ENCODE data around the gene ENC1. TPM values are rescaled to one million over a fixed set of nuclear protein-coding genes. Genes with fewer than 3 reads are reported as not detected.

ENC1 gene
- total RNA-seq, 4 donors from 2014 or later = 3.4 to 7.8 (median 4.5) TPM

DNA sequence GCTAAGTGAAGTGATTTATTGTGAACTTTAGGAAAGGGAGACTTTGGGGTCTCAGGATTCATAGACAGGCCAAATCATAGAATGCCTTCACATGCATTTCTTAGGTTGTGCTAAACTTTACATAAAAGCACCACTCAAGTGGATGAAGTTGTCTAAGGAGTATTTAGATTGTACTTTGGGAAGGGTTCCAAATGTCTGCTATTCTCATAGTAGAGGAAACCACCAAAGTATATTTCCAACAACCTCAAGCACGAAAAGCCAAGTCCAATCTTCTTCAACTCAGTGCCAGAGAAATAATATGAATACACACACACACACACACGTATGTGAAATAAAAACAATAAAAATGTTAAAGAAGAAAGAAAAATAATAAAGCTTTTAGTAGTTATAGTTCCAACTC, 41.8 kb downstream of the ENC1 start:
- TF ChIP-seq POLR2A (IDR thresholded peaks at IDR 0.05) = no peak
- TF ChIP-seq, protein P1, sequence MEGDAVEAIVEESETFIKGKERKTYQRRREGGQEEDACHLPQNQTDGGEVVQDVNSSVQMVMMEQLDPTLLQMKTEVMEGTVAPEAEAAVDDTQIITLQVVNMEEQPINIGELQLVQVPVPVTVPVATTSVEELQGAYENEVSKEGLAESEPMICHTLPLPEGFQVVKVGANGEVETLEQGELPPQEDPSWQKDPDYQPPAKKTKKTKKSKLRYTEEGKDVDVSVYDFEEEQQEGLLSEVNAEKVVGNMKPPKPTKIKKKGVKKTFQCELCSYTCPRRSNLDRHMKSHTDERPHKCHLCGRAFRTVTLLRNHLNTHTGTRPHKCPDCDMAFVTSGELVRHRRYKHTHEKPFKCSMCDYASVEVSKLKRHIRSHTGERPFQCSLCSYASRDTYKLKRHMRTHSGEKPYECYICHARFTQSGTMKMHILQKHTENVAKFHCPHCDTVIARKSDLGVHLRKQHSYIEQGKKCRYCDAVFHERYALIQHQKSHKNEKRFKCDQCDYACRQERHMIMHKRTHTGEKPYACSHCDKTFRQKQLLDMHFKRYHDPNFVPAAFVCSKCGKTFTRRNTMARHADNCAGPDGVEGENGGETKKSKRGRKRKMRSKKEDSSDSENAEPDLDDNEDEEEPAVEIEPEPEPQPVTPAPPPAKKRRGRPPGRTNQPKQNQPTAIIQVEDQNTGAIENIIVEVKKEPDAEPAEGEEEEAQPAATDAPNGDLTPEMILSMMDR (IDR thresholded peaks at IDR 0.05) = no peak
- DNase-seq = no peak
- H3K27me3 ChIP-seq = no peaks in the 10 kb centered on the region
- H3K9me3 ChIP-seq = no peaks in the 10 kb centered on the region
- no peak overlapping the region for H3K27ac ChIP-seq
- no peaks in the 10 kb centered on the region for H3K36me3 ChIP-seq
- intact Hi-C loops (cut with DNase I) = no loop called here
- H3K4me3 ChIP-seq (replicated peaks in 1 of 3) = no peak overlapping the region
- WGBS, 2 donors = 26 to 27% methylated on average over 2 of the region's 2 CpGs
- H3K4me1 ChIP-seq = peaks cover 3 to 5% of the 10 kb centered on the region in 2 donors

DNA sequence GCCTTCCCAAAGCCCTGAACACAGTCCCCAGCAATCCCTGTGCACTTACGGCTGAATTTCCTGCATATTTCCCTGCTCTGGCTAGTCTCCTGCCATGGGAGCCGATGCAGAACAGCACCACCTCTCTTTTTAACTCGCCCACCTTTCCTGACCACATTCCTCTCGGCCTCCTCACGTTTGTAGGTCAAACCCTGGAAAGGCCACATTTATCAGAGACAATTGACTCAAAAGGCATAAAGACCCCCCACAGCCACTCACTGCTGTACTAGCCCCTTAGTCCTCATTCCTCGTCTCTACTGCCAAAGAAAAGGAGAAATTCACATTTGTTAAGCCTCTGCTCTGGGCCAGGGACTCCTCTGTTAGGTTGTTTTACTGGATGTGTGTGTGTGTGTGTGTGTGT, 43.6 kb downstream of the ENC1 start:
- no peak for DNase-seq
- WGBS, 2 donors = 86 to 91% methylated on average over 6 of the region's 6 CpGs
- Histone ChIP-seq H3K9me3 (no peaks in the 10 kb centered on the region), H3K27ac (no peak overlapping the region), H3K27me3 (no peaks in the 10 kb centered on the region), H3K36me3 (no peaks in the 10 kb centered on the region), H3K4me1 (peaks cover 3 to 5% of the 10 kb centered on the region in 2 donors), H3K4me3 (replicated peaks in 1 of 3) (no peak overlapping the region)
- intact Hi-C loops (cut with DNase I) = no loop called here
- TF ChIP-seq POLR2A (IDR thresholded peaks at IDR 0.05) = no peak
- TF ChIP-seq, protein P1 (IDR thresholded peaks at IDR 0.05) = no peak

GRCh38 chr5:74595143-74595925, 45.2 kb downstream of the ENC1 start:
- intact Hi-C loops (cut with DNase I) = no loop called here

GRCh38 chr5:74594137-74595040, 46.1 kb downstream of the ENC1 start:
- Histone ChIP-seq H3K27me3 (no peaks in the 10 kb centered on the region), H3K27ac (no peak overlapping the region), H3K4me1 (peaks cover 3 to 4% of the 10 kb centered on the region in 2 donors), H3K4me3 (replicated peaks in 1 of 3) (no peak overlapping the region), H3K36me3 (no peaks in the 10 kb centered on the region), H3K9me3 (no peaks in the 10 kb centered on the region)
- 88 to 91% methylated on average over 6 of the region's 6 CpGs for WGBS, 2 donors
- no peak for DNase-seq
- no peak for TF ChIP-seq POLR2A (IDR thresholded peaks at IDR 0.05)
- TF ChIP-seq, protein P1 (IDR thresholded peaks at IDR 0.05) = no peak
- intact Hi-C loops (cut with DNase I) = no loop called here

More at GRCh38 chr5:74595143-74595925, 45.2 kb downstream of the ENC1 start:
- Histone ChIP-seq H3K9me3 (no peaks in the 10 kb centered on the region), H3K27ac (no peak overlapping the region), H3K27me3 (no peaks in the 10 kb centered on the region), H3K4me3 (replicated peaks in 1 of 3) (no peak overlapping the region), H3K36me3 (no peaks in the 10 kb centered on the region), H3K4me1 (peaks cover 3 to 5% of the 10 kb centered on the region in 2 donors)
- DNase-seq = no peak
- no peak for TF ChIP-seq POLR2A (IDR thresholded peaks at IDR 0.05)
- TF ChIP-seq, protein P1 (IDR thresholded peaks at IDR 0.05) = no peak
- WGBS, 2 donors = 75 to 78% methylated on average over 4 of the region's 4 CpGs

Measured in thyroid gland (tissue), 4 donors.